Gastrocnemius medialis (tissue), 4 donors: Measurements from ENCODE around the gene SEMA7A.

Source experiments
- CTCF ChIP-seq, 5 experiments: fragments of 450-650 bp in 3 of 5; fragments of 200-600 bp in 2 of 5; sonication (generic) in 2 of 5; IDR thresholded peaks in 4 of 5; conservative IDR thresholded peaks in 1 of 5; 1 replicate in 4 of 5; 2 replicates in 1 of 5; pipeline ENCODE4 v1.5.1; 2016 to 2019; ENCODE audit warnings: antibody characterized with exemption in 5 of 5, mild to moderate bottlenecking in 3 of 5, moderate library complexity in 3 of 5
- POLR2A ChIP-seq, 2 donors: fragments of 450-650 bp; IDR thresholded peaks; one replicate each; pipeline ENCODE4 v1.6.1; 2017; ENCODE audit warnings: antibody characterized with exemption in 2 of 2, mild to moderate bottlenecking in 2 of 2, moderate library complexity in 2 of 2

GRCh38 chr15:74392451-74392830 is 41.3 kb downstream of the SEMA7A start:
- TF ChIP-seq CTCF (IDR thresholded peaks at IDR 0.05 in 4 of 5, conservative IDR thresholded peaks at IDR 0.05 in 1 of 5) (no peak), POLR2A (IDR thresholded peaks at IDR 0.05) (no peak)
